H1 (cell line): ENCODE results near the gene OR51M1. TPM values are rescaled to one million over a fixed set of nuclear protein-coding genes. Genes with fewer than 3 reads are reported as not detected.

Source experiments
- CTCF ChIA-PET: fragments of 300-600 bp; sonication (Branson Sonifier 250); formaldehyde crosslinking; loops from one replicate; lab custom pipeline; 2021; ENCODE audit not compliant: partially characterized antibody; lab: Charles Lee
- POLR2A ChIA-PET: fragments of 300-600 bp; sonication (Branson Sonifier 250); formaldehyde crosslinking; loops from one replicate; lab custom pipeline; 2021; ENCODE audit warnings: inconsistent platforms; ENCODE audit not compliant: partially characterized antibody; lab: Charles Lee
- DNase-seq, 2 experiments: peaks; one replicate each; pipeline versions ENCODE4 v3.0.0 to v3.0.0-alpha.2; 2010 to 2022; ENCODE audit warnings: low spot score in 2 of 2, low read depth in 1 of 2, mixed read lengths in 1 of 2
- FAIRE-seq: peaks from 2 replicates; lab custom pipeline; 2011; peaks lifted over from hg19 to GRCh38; lab: Jason Lieb, UNC
- H2AFZ ChIP-seq: 2 replicates; pipeline ENCODE4 v1.8.1; 2012; ENCODE audit warnings: low read length, inconsistent platforms
- H2AK5ac ChIP-seq: 2 replicates; pipeline ENCODE4 v1.6.1; 2013; ENCODE audit warnings: low read depth, low read length
- H2BK120ac ChIP-seq: replicated peaks from 2 replicates; pipeline ENCODE3; 2013; ENCODE audit warnings: low read depth, low read length, inconsistent platforms
- H2BK12ac ChIP-seq: 2 replicates; pipeline ENCODE4 v1.6.1; 2013; ENCODE audit warnings: low read depth, low read length
- H2BK15ac ChIP-seq: 2 replicates; pipeline ENCODE4 v1.6.1; 2013; ENCODE audit warnings: low read length
- H2BK20ac ChIP-seq: 2 replicates; pipeline ENCODE4 v1.6.1; 2013; ENCODE audit warnings: low read length
- H2BK5ac ChIP-seq: 2 replicates; pipeline ENCODE4 v1.6.1; 2013; ENCODE audit warnings: low read depth, low read length
- H3K14ac ChIP-seq: 2 replicates; pipeline ENCODE4 v1.6.1; 2013; ENCODE audit warnings: inconsistent platforms; ENCODE audit not compliant: insufficient read length
- H3K18ac ChIP-seq: 2 replicates; pipeline ENCODE4 v1.6.1; 2013; ENCODE audit warnings: low read length; ENCODE audit errors: extremely low read depth
- H3K23ac ChIP-seq: 2 replicates; pipeline ENCODE4 v1.6.1; 2013; ENCODE audit warnings: inconsistent platforms; ENCODE audit not compliant: insufficient read length
- H3K23me2 ChIP-seq: 2 replicates; pipeline ENCODE4 v1.6.1; 2013; ENCODE audit warnings: low read depth, low read length
- H3K27ac ChIP-seq: 2 replicates; pipeline ENCODE4 v1.6.1; 2011; ENCODE audit warnings: low read depth, low read length, inconsistent platforms
- H3K27me3 ChIP-seq, 4 experiments: replicated peaks in 1 of 4; 1 replicate in 1 of 4; 2 replicates in 3 of 4; pipeline versions ENCODE4 v1.6.1 to v1.8.1; 2011 to 2013; ENCODE audit warnings: low read length in 3 of 4, mild to moderate bottlenecking in 3 of 4, inconsistent platforms in 2 of 4, mixed read lengths in 2 of 4, moderate library complexity in 1 of 4; ENCODE audit not compliant: control insufficient read depth in 3 of 4, insufficient read depth in 3 of 4; ENCODE audit errors: extremely low read depth in 1 of 4
- H3K36me3 ChIP-seq, 4 experiments: 2 replicates each; pipeline versions ENCODE4 v1.6.1 to v1.8.1; 2011 to 2013; ENCODE audit warnings: mild to moderate bottlenecking in 4 of 4, low read length in 3 of 4, moderate library complexity in 2 of 4, control low read depth in 1 of 4, inconsistent platforms in 1 of 4; ENCODE audit not compliant: insufficient read depth in 4 of 4, control insufficient read depth in 2 of 4
- H3K4ac ChIP-seq: replicated peaks from 2 replicates; pipeline ENCODE3; 2013; ENCODE audit warnings: low read length, low read depth, mixed read lengths, inconsistent platforms; ENCODE audit not compliant: insufficient read length
- H3K4me1 ChIP-seq, 4 experiments: replicated peaks in 1 of 4; 1 replicate in 1 of 4; 2 replicates in 3 of 4; pipeline versions ENCODE4 v1.6.1 to v1.8.1; 2011 to 2013; ENCODE audit warnings: low read length in 3 of 4, inconsistent platforms in 2 of 4, mixed read lengths in 1 of 4; ENCODE audit not compliant: insufficient read depth in 4 of 4, control insufficient read depth in 3 of 4
- H3K4me2 ChIP-seq, 2 experiments: 2 replicates each; pipeline versions ENCODE4 v1.6.1 to v1.8.1; 2011 to 2013; ENCODE audit warnings: low read depth in 2 of 2, low read length in 2 of 2, control low read depth in 1 of 2, inconsistent platforms in 1 of 2, mild to moderate bottlenecking in 1 of 2; ENCODE audit not compliant: insufficient read depth in 1 of 2
- H3K4me3 ChIP-seq, 4 experiments: fragments of 200-600, 300-600 bp in 1 of 4; sonication (generic), shearing (Covaris generic), sonication (Bioruptor Twin) in 1 of 4; 2 replicates each; pipeline versions ENCODE4 v1.5.1 to v1.8.1; 2011 to 2016; ENCODE audit warnings: low read length in 4 of 4, low read depth in 3 of 4, control low read depth in 2 of 4, inconsistent platforms in 2 of 4, mild to moderate bottlenecking in 2 of 4, mixed read lengths in 1 of 4, moderate library complexity in 1 of 4; ENCODE audit not compliant: insufficient read depth in 2 of 4; ENCODE audit errors: extremely low read depth in 1 of 4
- H3K56ac ChIP-seq: replicated peaks from 2 replicates; pipeline ENCODE3; 2013; ENCODE audit warnings: low read depth, mild to moderate bottlenecking, mixed read lengths, low read length, inconsistent platforms; ENCODE audit not compliant: insufficient read length
- H3K79me1 ChIP-seq: 2 replicates; pipeline ENCODE4 v1.6.1; 2013; ENCODE audit warnings: low read depth, low read length, control low read depth
- H3K79me2 ChIP-seq, 2 experiments: 2 replicates each; pipeline versions ENCODE4 v1.6.1 to v1.8.1; 2012 to 2013; ENCODE audit warnings: low read length in 2 of 2, mild to moderate bottlenecking in 2 of 2, inconsistent platforms in 1 of 2; ENCODE audit not compliant: insufficient read depth in 2 of 2, control insufficient read depth in 1 of 2
- H3K9ac ChIP-seq, 4 experiments: replicated peaks in 1 of 4; 1 replicate in 1 of 4; 2 replicates in 3 of 4; pipeline versions ENCODE4 v1.6.1 to v1.8.1; 2011 to 2013; ENCODE audit warnings: low read depth in 3 of 4, low read length in 3 of 4, control low read depth in 2 of 4, mild to moderate bottlenecking in 2 of 4, moderate library complexity in 2 of 4, inconsistent platforms in 1 of 4; ENCODE audit errors: extremely low read depth in 1 of 4
- H3K9me3 ChIP-seq, 2 experiments: 2 replicates each; pipeline versions ENCODE4 v1.6.1 to v1.8.1; 2012 to 2013; ENCODE audit warnings: mild to moderate bottlenecking in 2 of 2, moderate library complexity in 2 of 2, control low read depth in 1 of 2, inconsistent platforms in 1 of 2, low read depth in 1 of 2, low read length in 1 of 2, mixed read lengths in 1 of 2; ENCODE audit not compliant: insufficient read depth in 2 of 2
- H4K20me1 ChIP-seq, 2 experiments: replicated peaks in 1 of 2; 2 replicates each; pipeline versions ENCODE3 to v1.8.1; 2011 to 2013; ENCODE audit warnings: inconsistent platforms in 2 of 2, low read length in 2 of 2, mild to moderate bottlenecking in 1 of 2; ENCODE audit not compliant: insufficient read depth in 2 of 2, control insufficient read depth in 1 of 2
- H4K5ac ChIP-seq: 2 replicates; pipeline ENCODE4 v1.6.1; 2013; ENCODE audit warnings: low read length, low read depth, mixed read lengths, inconsistent platforms; ENCODE audit not compliant: insufficient read length
- H4K8ac ChIP-seq: 2 replicates; pipeline ENCODE4 v1.8.0; 2013; ENCODE audit warnings: mild to moderate bottlenecking, moderate library complexity, low read length, inconsistent platforms; ENCODE audit not compliant: insufficient read depth; ENCODE audit errors: extremely low read depth
- H4K91ac ChIP-seq: replicated peaks from 2 replicates; pipeline ENCODE3; 2013; ENCODE audit warnings: low read length, mixed read lengths, inconsistent platforms; ENCODE audit not compliant: insufficient read length
- CHD1 ChIP-seq: IDR thresholded peaks from 2 replicates; pipeline ENCODE4 v1.6.1; 2012; ENCODE audit warnings: low read depth, low read length, improper control_type of control experiment
- CTCF ChIP-seq, 3 experiments: IDR thresholded peaks; 1 replicate in 2 of 3; 2 replicates in 1 of 3; pipeline versions ENCODE4 v1.5.1 to v1.6.1; 2011; ENCODE audit warnings: low read length in 3 of 3, mild to moderate bottlenecking in 3 of 3, inconsistent platforms in 2 of 3, low read depth in 1 of 3, moderate library complexity in 1 of 3; ENCODE audit not compliant: insufficient read depth in 1 of 3; ENCODE audit errors: control extremely low read depth in 1 of 3
- MAFK ChIP-seq: IDR thresholded peaks from 2 replicates; pipeline ENCODE4 v1.6.1; 2012; ENCODE audit warnings: low read depth, mild to moderate bottlenecking, improper control_type of control experiment, low read length
- NRF1 ChIP-seq: IDR thresholded peaks from 2 replicates; pipeline ENCODE4 v1.6.1; 2011; ENCODE audit warnings: mild to moderate bottlenecking, low read depth, low read length, improper control_type of control experiment
- PHF8 ChIP-seq: fragments of 200-600 bp; sonication (generic); conservative IDR thresholded peaks from 2 replicates; pipeline ENCODE4 v1.7.1; 2012; ENCODE audit warnings: low read depth, mild to moderate bottlenecking, inconsistent platforms, low read length, moderate library complexity
- RAD21 ChIP-seq, 2 experiments: IDR thresholded peaks in 1 of 2; conservative IDR thresholded peaks in 1 of 2; 2 replicates each; pipeline ENCODE4 v1.6.1; 2011; ENCODE audit warnings: low read depth in 2 of 2, low read length in 2 of 2, improper control_type of control experiment in 1 of 2, inconsistent platforms in 1 of 2, mild to moderate bottlenecking in 1 of 2, moderate library complexity in 1 of 2
- TBP ChIP-seq: IDR thresholded peaks from 2 replicates; pipeline ENCODE4 v1.6.1; 2011; ENCODE audit warnings: low read depth, low read length, improper control_type of control experiment
- TCF12 ChIP-seq: IDR thresholded peaks from 2 replicates; pipeline ENCODE4 v1.6.1; 2011; ENCODE audit warnings: low read depth, mild to moderate bottlenecking, low read length
- WGBS, 2 experiments: shearing (Covaris generic) in 1 of 2; methylation state at CpG; one replicate each; pipeline versions ENCODE4 v1.1.6 to v1.1.7; 2013 to 2015; ENCODE audit warnings: low lambda C conversion rate in 2 of 2, mixed read lengths in 2 of 2, inconsistent platforms in 1 of 2, low coverage in 1 of 2, missing lambda C conversion rate in 1 of 2; ENCODE audit not compliant: insufficient replicate concordance in 2 of 2, insufficient coverage in 1 of 2, insufficient read length in 1 of 2; ENCODE audit errors: extremely low coverage in 1 of 2, missing lambda C conversion rate in 1 of 2; 5-methylcytosine and 5-hydroxymethylcytosine counted together
- polyA plus RNA-seq, 7 experiments: library from polyadenylated mRNA; depleted of rRNA in 3 of 7; stranded (reverse) in 5 of 7; unstranded in 2 of 7; fragments of >200 nt in 5 of 7; fragments of 200-250 nt in 2 of 7; gene quantifications; 1 replicate in 5 of 7; 2 replicates in 1 of 7; 4 replicates in 1 of 7; pipeline versions ENCODE4 v1.2.1 to v1.2.3, GENCODE V29; 2011 to 2013; ENCODE audit warnings: missing spikeins in 2 of 7, mixed read lengths in 2 of 7
- total RNA-seq: library from RNA; stranded (reverse); fragmentation: NEBNext Ultra II Directional; extraction: Animal tissue kit (Norgen Biotek cat#: 25700); gene quantifications from 2 replicates; pipeline ENCODE4 v1.2.1, GENCODE V29; 2021

OR51M1 gene
- total and polyA plus RNA-seq, 2 of the 8 experiments (the other 6 are each of a cell fraction or from before 2014, with no cell fraction given): 0.08 TPM; not detected in 1

GRCh38 chr11:5368502-5369043, 15.0 kb upstream of the OR51M1 start:
- Histone ChIP-seq H3K9me3 (peaks cover 4 to 7% of the 10 kb centered on the region in 2 experiments; a peak in 2 of 4 replicates), H4K5ac (no peak overlapping the region), H3K4me1 (no peaks in the 10 kb centered on the region), H2BK15ac (no peak overlapping the region), H4K91ac (no peak overlapping the region), H4K8ac (no peak overlapping the region), H3K4me3 (no peak overlapping the region), H3K14ac (no peak overlapping the region), H2BK20ac (no peak overlapping the region), H2AK5ac (no peak overlapping the region), H3K36me3 (no peaks in the 10 kb centered on the region), H3K56ac (no peak overlapping the region), H3K9ac (no peak overlapping the region), H3K18ac (no peak overlapping the region), H3K27ac (no peak overlapping the region), H3K4me2 (no peak overlapping the region), H2AFZ (no peak overlapping the region), H3K4ac (no peak overlapping the region), H3K23me2 (no peaks in the 10 kb centered on the region), H4K20me1 (no peaks in the 10 kb centered on the region), H3K79me1 (no peaks in the 10 kb centered on the region), H3K23ac (no peak overlapping the region), H3K27me3 (no peaks in the 10 kb centered on the region), H2BK120ac (no peak overlapping the region), H2BK12ac (no peak overlapping the region), H2BK5ac (no peak overlapping the region), H3K79me2 (no peaks in the 10 kb centered on the region)
- DNase-seq (no peak), FAIRE-seq (no peak)
- CTCF ChIA-PET: interaction anchor here (0.6 kb wide), 1 partner anchor 869 kb away, joined by 4 read pairs; no protein-coding TSS in a partner anchor
- POLR2A ChIA-PET: no interaction called here
- TF ChIP-seq MAFK: no peak
- TF ChIP-seq TBP: no peak
- no peak for TF ChIP-seq PHF8
- no peak for TF ChIP-seq NRF1
- no peak for TF ChIP-seq CTCF (IDR thresholded peaks at IDR 0.05; ENCODE audit: control extremely low read depth in 1 of 3, insufficient read depth in 1 of 3, low read depth in 1 of 3, low read length in 3 of 3)
- TF ChIP-seq CHD1: no peak
- no peak for TF ChIP-seq RAD21 (IDR thresholded peaks at IDR 0.05 in 1 of 2, conservative IDR thresholded peaks at IDR 0.05 in 1 of 2; ENCODE audit: low read depth in 2 of 2, low read length in 2 of 2)
- TF ChIP-seq TCF12: no peak
- WGBS, 2 experiments: 52% methylated on average over 3 of the region's 3 CpGs; no CpG with 5 or more reads in 1 of the 2 experiments
